Uterus (tissue), 2 donors: ENCODE data around the gene FAM110D.

Experiments
- POLR2A ChIP-seq, 2 donors: fragments of 450-650 bp; IDR thresholded peaks; one replicate each; pipeline ENCODE4 v1.6.1; 2016; ENCODE audit warnings: antibody characterized with exemption in 2 of 2, mild to moderate bottlenecking in 1 of 2, moderate library complexity in 1 of 2
- TF ChIP-seq, protein P1 (sequence below), 4 experiments: fragments of 200-600 bp in 2 of 4; fragments of 450-650 bp in 2 of 4; sonication (generic) in 2 of 4; IDR thresholded peaks; one replicate each; pipeline ENCODE4 v1.5.1; 2016 to 2019; ENCODE audit warnings: antibody characterized with exemption in 4 of 4, mild to moderate bottlenecking in 2 of 4, moderate library complexity in 1 of 4

DNA sequence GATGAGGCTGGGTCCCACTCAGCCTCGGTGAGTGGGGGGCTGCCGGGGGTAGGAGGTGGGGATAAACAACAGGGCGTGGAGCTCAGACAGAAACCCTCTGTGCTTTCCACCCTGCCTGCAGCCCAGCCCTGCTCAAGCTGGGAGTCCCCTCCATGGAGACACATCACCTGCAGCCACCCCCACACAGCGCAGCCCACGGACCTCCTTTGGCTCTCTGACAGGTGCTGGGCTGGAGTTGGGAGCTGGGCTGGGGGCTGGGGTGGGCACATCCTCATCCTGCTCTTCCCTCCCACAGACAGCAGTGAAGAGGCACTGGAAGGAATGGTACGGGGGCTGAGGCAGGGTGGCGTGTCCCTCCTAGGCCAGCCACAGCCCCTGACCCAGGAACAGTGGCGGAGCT, 29.6 kb downstream of the FAM110D start:
- TF ChIP-seq, protein P1, sequence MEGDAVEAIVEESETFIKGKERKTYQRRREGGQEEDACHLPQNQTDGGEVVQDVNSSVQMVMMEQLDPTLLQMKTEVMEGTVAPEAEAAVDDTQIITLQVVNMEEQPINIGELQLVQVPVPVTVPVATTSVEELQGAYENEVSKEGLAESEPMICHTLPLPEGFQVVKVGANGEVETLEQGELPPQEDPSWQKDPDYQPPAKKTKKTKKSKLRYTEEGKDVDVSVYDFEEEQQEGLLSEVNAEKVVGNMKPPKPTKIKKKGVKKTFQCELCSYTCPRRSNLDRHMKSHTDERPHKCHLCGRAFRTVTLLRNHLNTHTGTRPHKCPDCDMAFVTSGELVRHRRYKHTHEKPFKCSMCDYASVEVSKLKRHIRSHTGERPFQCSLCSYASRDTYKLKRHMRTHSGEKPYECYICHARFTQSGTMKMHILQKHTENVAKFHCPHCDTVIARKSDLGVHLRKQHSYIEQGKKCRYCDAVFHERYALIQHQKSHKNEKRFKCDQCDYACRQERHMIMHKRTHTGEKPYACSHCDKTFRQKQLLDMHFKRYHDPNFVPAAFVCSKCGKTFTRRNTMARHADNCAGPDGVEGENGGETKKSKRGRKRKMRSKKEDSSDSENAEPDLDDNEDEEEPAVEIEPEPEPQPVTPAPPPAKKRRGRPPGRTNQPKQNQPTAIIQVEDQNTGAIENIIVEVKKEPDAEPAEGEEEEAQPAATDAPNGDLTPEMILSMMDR (IDR thresholded peaks at IDR 0.05), result no peak
- TF ChIP-seq POLR2A (IDR thresholded peaks at IDR 0.05), result no peak
